ENCODE data around the gene AASDHPPT. TPM values are rescaled to one million over a fixed set of nuclear protein-coding genes. Genes with fewer than 3 reads are reported as not detected.
"Not testable (repeated sequence)": the region's sequence is repeated elsewhere in the genome, so short reads cannot be mapped to it uniquely, and the experiment has no call there.

The AASDHPPT gene
- total RNA-seq, 1 experiment from 2014 or later = 59.5 TPM

DNA sequence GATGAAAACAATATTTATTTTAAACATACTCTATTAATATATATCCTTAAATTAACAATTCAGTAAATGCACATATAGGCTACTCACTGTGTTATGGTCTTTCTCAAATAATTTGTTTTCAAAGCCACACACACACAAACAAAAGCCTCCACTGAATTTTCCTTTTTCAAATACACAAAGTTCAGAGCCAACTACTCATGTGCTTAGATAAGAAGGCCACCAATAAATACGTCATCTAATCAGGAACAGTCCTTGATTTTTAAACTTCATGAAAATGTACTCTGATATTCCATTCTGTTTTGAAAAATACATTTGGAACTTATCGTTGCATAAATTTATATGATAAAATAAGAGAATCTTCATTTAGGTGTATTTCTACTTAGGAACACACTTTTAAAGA lies 26.4 kb upstream of the AASDHPPT start:
- intact Hi-C loops (cut with micrococcal nuclease) = no loop called here
- no peak overlapping the region for H3K4me3 ChIP-seq (replicated peaks in 1 of 2; ENCODE audit: low read depth in 1 of 2, low read length in 2 of 2)
- TF ChIP-seq FOSL1 (IDR thresholded peaks at IDR 0.05; ENCODE audit: low read depth) (no peak), EZH2 (IDR thresholded peaks at IDR 0.05) (no peak), ELF1 (IDR thresholded peaks at IDR 0.05; ENCODE audit: borderline replicate concordance, low read depth) (no peak), YY1 (IDR thresholded peaks at IDR 0.05; ENCODE audit: extremely low read depth, insufficient replicate concordance, low read depth, low read length) (no peak), SIN3A (IDR thresholded peaks at IDR 0.05; ENCODE audit: low read depth) (no peak), ATF3 (IDR thresholded peaks at IDR 0.05) (no peak), SRF (IDR thresholded peaks at IDR 0.05; ENCODE audit: low read depth) (no peak), POLR2A (IDR thresholded peaks at IDR 0.05; ENCODE audit: borderline replicate concordance, extremely low read depth, insufficient read depth, insufficient read length) (no peak), JUND (IDR thresholded peaks at IDR 0.05) (no peak), CBX3 (IDR thresholded peaks at IDR 0.05; ENCODE audit: low read depth) (no peak), CTCF (IDR thresholded peaks at IDR 0.05 in 2 of 3, conservative IDR thresholded peaks at IDR 0.05 in 1 of 3; ENCODE audit: borderline replicate concordance in 1 of 3, insufficient read depth in 1 of 3, low read depth in 2 of 3, low read length in 2 of 3) (no peak), ZNF274 (IDR thresholded peaks at IDR 0.05; ENCODE audit: low read depth, low read length) (no peak), ZFX (IDR thresholded peaks at IDR 0.05) (no peak), SP1 (IDR thresholded peaks at IDR 0.05; ENCODE audit: low read depth) (no peak), CEBPB (IDR thresholded peaks at IDR 0.05; ENCODE audit: low read depth) (no peak), REST (IDR thresholded peaks at IDR 0.05; ENCODE audit: low read depth) (no peak)
- H3K36me3 ChIP-seq (ENCODE audit: control insufficient read depth in 1 of 2, insufficient read depth in 2 of 2, low read length in 2 of 2) = no peaks in the 10 kb centered on the region
- H3K9ac ChIP-seq (ENCODE audit: low read length) = no peak overlapping the region
- no peaks in the 10 kb centered on the region for H3K79me2 ChIP-seq (ENCODE audit: insufficient read depth, low read length)
- DNase-seq (ENCODE audit: low read depth, low spot score) = no peak
- ATAC-seq = no peak
- no peaks in the 10 kb centered on the region for H3K9me3 ChIP-seq (ENCODE audit: control insufficient read depth in 1 of 2, insufficient read depth in 1 of 2, low read depth in 1 of 2, low read length in 2 of 2)
- H4K20me1 ChIP-seq (ENCODE audit: insufficient read depth) = no peaks in the 10 kb centered on the region
- POLR2A ChIA-PET = no interaction called here
- H3K27me3 ChIP-seq (ENCODE audit: insufficient read depth, low read length) = no peaks in the 10 kb centered on the region
- H3K27ac ChIP-seq (ENCODE audit: low read depth, low read length) = no peak overlapping the region
- BruUV-seq (replicated peaks) = no TSS peak
- H3K9me2 ChIP-seq (ENCODE audit: insufficient read depth) = no peaks in the 10 kb centered on the region
- CTCF ChIA-PET = no interaction called here
- no peak overlapping the region for H2AFZ ChIP-seq (ENCODE audit: low read depth, low read length, poor library complexity, severe bottlenecking)
- RAD21 ChIA-PET (ENCODE audit: low non-redundant PET in 1 of 2, low total read pairs in 2 of 2, uncharacterized antibody in 2 of 2, unreplicated experiment in 2 of 2) = no interaction called here
- no peaks in the 10 kb centered on the region for H3K4me1 ChIP-seq (ENCODE audit: control insufficient read depth in 1 of 2, insufficient read depth in 2 of 2, low read length in 2 of 2)
- H3K4me2 ChIP-seq (ENCODE audit: low read length) = no peak overlapping the region

DNA sequence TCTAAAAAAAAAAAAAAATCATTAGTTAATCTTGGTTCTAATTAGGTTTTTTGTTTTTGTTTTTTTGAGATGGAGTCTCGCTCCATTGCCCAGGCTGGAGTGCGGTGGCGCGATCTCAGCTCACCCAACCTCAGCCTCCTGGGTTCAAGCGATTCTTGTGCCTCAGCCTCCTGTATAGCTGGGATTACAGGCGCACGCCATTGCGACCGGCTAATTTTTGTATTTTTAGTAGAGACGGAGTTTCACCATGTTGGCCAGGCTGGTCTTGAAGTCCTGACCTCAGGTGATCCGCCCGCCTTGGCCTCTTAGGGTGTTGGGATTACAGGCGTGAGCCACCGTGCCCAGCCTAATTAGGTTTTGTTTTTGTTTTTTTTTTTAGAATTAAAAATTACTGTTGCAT lies 19.1 kb upstream of the AASDHPPT start:
- ATAC-seq; H3K27ac ChIP-seq (ENCODE audit: low read depth, low read length); BruUV-seq (replicated peaks); H3K4me3 ChIP-seq (replicated peaks in 1 of 2; ENCODE audit: low read depth in 1 of 2, low read length in 2 of 2); H3K9me3 ChIP-seq (ENCODE audit: control insufficient read depth in 1 of 2, insufficient read depth in 1 of 2, low read depth in 1 of 2, low read length in 2 of 2); DNase-seq (ENCODE audit: low read depth, low spot score); H3K9me2 ChIP-seq (ENCODE audit: insufficient read depth); H3K9ac ChIP-seq (ENCODE audit: low read length); H3K79me2 ChIP-seq (ENCODE audit: insufficient read depth, low read length); H3K4me2 ChIP-seq (ENCODE audit: low read length); H4K20me1 ChIP-seq (ENCODE audit: insufficient read depth); RAD21 ChIA-PET (ENCODE audit: low non-redundant PET in 1 of 2, low total read pairs in 2 of 2, uncharacterized antibody in 2 of 2, unreplicated experiment in 2 of 2); CTCF ChIA-PET; H3K36me3 ChIP-seq (ENCODE audit: control insufficient read depth in 1 of 2, insufficient read depth in 2 of 2, low read length in 2 of 2); H2AFZ ChIP-seq (ENCODE audit: low read depth, low read length, poor library complexity, severe bottlenecking); H3K4me1 ChIP-seq (ENCODE audit: control insufficient read depth in 1 of 2, insufficient read depth in 2 of 2, low read length in 2 of 2); intact Hi-C loops (cut with micrococcal nuclease); H3K27me3 ChIP-seq (ENCODE audit: insufficient read depth, low read length); POLR2A ChIA-PET: not testable (repeated sequence)
